HK-2 (cell line): Measurements from ENCODE around the gene LCK.

Source experiments
- DNase-seq: peaks from one replicate; pipeline ENCODE4 v3.0.0-alpha.2; 2018; ENCODE audit not compliant: unreplicated experiment

The LCK gene

DNA sequence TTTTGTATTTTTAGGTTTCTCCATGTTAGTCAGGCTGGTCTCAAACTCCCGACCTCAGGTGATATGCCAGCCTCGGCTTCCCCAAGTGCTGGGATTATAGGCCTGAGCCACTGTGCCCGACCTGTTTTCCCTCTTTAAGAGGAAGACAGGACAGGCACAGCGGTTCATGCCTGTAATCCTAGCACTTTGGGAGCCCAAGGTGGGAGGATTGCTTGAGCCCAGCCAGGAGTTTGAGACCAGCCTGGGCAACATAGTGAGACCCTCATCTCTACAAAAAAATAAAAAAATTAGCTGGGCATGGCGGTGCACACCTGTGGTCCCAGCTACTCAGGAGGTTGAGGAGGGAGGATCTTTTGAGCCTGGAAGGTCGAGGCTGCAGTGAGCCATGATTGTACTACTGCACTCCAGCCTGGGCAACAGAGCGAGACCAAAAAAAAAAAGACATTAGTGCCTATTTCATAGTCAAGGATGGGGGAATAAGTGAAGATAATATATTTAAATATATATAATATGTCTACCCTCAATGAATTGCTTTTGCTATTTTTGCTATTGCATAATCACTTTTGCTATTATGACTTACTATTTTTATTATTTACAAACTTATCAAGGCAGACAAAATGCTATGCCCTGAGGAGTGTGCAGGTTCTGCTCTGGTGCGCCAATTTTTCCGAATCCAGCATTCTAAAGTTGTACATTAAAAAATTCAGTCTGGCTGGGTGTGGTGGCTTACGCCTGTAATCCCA is 67.2 kb downstream of the LCK start:
- DNase-seq: no peak

DNA sequence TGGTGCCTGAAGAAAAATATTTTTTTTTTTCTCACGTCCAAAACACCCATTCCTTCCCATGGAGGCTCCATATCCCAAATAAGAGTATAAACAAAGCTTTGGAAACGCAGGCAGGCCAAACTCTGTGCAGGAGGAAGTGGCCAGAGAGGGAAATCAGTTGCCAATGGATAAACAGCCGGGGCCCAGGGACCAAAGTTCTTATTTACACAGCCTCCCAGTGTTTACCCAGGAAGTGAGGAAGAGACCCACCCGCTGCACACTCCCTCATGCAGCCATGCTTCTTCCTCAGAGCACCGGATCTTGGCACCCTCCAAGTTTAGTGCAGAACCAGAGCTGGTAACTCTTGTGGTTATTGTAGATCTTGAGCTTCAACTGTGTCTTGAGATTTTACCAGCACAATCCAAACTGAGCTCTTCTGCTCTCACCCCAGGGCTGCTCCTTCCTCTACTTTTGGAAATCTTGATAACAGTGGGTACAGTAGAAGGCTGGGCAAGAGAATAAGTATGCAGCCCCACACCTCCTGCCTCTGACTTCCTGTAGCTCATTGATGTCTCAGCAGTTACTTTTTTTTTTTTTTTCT is 70.7 kb downstream of the LCK start:
- no peak for DNase-seq

DNA sequence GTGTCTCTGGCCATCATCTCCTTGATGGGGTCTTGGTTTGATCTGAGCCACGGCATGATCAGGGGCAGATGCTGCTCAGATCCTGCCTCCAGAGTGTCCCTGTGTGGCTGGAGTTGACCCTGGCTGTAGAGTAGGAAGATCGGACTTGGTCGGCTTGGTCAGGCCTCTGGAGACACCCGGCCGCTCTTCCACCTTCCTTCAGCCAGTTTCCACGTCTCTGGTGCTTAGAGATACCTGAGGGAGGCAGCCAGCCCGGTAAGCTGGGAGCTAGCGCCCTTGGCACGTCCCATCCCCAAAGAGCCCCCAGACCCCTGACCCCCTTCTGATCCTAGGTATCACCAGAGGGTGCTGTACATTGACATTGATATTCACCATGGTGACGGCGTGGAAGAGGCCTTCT is 76.1 kb downstream of the LCK start:
- DNase-seq: no peak

DNA sequence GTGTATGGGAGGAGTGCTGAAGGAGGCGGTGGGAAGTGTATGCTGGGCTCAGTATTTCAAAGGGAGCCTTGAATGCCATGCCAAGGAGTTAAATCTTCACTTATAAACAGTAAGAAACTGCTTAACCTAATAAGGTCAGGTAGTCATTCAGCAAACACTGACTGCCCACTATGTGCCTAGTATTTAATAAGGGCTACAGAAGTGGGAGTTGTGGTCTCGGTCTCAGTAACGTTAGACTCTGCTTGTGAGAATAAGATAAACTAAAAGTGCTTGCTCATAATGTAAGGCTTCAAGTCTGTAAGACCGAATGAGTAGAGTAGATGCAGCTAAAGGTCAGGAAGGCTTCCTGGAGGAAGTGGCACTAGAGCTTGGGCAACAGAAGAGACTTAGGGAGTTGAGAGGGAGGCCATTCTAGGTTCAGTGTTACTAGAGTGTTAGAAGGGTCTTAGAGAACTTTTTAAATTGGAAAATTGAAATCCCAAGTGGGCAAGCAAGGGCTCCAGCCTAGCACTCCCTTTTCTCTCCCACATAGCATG is 78.9 kb downstream of the LCK start:
- DNase-seq: no peak

DNA sequence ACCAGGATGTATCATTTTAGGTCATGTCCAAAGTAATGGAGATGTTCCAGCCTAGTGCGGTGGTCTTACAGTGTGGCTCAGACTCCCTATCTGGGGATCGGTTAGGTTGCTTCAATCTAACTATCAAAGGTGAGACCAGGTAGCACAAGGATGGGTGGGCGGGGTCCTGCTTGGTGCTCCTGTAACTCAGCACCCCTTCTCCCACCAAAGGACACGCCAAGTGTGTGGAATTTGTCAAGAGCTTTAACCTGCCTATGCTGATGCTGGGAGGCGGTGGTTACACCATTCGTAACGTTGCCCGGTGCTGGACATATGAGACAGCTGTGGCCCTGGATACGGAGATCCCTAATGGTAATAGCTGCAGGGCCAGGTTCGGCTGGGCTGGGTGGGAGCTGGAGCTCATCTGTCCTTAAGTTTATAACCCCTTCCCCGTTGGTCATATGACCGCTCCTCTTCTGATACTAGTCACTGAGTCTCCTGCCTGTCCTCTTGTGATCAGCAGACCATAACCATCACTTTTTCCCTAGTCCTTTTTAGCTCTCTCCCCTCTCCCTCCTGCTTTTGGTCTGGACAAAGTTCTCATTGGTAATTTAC is 79.6 kb downstream of the LCK start:
- no peak for DNase-seq

DNA sequence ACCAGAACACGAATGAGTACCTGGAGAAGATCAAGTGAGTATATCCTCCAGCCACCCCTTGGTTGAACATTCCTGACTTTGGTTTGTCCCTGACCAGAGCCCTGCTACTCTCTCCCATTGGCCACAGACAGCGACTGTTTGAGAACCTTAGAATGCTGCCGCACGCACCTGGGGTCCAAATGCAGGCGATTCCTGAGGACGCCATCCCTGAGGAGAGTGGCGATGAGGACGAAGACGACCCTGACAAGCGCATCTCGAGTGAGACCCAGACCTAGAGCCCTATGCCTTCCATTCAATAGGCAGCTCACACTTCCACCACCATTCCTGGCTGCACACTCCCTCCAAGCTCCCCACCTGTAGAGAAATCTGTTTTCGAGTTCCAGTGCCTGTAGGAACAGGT is 80.5 kb downstream of the LCK start:
- no peak for DNase-seq

DNA sequence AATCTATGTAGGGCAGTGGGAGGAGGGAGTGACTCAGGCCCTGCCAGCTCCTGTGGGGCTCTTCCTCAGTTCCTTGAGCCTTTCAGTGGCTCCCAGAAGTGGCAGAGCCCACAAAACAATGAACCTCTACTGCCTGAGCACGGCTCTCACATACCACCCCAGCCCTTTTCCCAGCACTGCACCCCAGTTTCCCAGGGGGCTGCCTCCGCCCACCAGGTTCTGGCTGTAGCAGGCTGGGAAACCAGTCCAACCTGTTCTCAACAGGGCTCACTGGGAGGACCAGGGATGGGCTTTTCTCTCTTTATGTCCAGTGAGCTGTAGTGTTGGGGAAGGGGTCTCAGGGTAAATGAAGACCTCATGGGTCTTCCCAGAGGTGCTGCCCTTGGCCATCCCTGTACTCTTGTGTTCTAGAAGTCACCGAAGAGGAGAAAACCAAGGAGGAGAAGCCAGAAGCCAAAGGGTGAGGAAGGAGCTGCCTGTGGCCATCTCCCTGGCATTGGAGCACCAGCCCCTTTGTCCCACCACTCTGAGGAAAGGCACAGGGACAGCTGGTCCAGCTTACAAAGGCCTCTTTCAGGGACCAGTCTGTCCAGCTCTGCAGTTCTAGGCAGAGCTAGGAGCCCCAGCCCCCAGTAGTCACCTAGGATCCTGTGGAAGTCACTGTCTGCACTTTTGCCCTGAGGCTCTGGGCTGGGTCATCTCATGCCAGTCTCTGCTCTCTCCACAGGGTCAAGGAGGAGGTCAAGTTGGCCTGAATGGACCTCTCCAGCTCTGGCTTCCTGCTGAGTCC is 81.4 kb downstream of the LCK start:
- no peak for DNase-seq

DNA sequence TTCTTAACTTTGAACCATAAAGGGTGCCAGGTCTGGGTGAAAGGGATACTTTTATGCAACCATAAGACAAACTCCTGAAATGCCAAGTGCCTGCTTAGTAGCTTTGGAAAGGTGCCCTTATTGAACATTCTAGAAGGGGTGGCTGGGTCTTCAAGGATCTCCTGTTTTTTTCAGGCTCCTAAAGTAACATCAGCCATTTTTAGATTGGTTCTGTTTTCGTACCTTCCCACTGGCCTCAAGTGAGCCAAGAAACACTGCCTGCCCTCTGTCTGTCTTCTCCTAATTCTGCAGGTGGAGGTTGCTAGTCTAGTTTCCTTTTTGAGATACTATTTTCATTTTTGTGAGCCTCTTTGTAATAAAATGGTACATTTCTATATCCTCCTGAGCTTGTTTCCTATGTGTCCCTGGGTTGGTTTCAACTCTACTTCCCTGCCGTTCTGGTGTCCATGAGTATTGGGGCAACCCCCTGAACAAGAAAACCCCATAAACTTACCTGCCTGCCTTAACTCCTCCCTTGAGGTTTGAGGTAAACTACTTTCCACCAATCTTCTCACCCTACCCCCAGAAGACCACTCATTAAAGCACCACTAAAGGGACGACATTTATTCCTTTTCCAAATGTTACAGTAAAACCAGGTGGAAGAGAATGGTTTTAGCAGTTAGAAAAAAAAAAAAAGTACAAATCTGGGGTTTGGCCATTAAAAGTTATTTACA is 82.3 kb downstream of the LCK start:
- DNase-seq: no peak

DNA sequence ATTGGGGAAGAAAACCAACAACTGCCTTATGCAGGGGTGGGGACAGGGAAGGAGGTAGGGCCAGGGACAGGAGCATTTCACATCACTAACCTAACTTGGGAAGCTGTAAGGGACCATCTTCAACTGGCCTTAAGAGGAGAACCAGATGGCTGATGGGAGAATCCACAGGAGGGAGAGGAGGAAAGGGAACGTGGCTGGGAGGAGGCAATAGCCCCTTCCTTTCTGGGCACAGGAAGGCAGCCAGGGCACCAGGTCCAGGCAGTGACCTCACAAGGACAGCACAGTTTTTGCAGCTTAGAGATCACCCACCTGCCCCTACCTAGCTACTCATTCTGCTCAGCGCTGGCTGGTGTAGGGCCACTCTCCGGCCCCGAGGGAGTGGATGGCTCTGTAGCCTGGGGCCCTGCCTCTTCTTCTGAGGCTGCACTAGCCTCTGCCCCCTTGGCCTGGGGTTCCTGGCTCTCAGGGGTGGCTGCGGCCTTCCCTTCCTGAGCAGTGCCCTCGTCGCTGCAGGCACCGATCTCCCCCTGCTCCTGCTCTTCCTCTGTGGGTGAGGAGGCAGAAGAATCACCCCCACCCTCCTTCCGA is 83.3 kb downstream of the LCK start:
- DNase-seq: no peak

DNA sequence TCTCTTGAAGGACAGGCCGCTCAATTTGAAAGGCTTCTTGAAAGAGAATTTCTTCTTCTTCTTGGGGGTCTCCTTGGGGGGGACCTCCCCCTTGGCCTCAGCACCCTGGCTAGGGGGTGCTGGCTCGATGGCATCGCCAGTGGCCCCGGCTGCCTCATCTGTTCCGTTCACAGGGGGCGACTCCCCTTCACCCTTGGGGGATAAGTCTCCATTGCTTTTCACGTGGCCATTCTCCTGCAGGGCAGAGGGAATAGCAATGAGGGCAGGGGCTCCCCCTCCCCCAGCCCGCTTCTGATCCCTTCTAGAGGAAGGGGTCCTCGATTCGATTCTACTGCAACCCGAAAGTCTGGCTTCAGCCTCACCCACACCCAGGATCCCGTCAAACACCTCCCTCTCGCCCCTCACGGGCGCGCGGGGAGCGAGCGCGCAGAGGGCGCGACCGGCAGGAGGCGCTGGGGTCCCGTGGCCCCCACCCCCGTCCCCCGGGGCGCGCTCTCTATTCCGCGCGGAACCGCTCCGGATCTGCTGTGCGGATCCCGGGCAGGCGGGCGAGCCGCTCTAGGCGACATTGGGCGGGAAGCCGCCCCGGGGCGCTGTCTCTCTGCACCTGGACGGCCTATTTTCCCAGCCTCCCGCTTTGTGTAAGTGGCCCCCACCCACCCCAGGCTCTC is 83.9 kb downstream of the LCK start:
- peak; percentile 64 for DNase-seq

DNA sequence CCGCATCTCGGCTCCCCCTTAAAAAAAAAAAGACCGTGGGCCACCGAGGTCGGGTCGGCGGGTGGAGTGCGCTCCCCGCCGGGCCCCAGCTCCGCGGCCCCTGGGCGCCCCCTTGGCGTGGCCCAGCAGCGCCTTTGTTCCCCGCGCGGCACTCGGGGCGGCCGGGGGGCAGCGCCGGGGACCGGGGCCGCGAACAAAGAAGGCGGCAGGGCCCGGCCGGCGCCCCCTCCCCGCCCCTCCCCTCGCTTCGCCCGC is 84.4 kb downstream of the LCK start:
- no peak for DNase-seq
